ENCODE measurements around the gene SCFD2.

SCFD2 gene

DNA sequence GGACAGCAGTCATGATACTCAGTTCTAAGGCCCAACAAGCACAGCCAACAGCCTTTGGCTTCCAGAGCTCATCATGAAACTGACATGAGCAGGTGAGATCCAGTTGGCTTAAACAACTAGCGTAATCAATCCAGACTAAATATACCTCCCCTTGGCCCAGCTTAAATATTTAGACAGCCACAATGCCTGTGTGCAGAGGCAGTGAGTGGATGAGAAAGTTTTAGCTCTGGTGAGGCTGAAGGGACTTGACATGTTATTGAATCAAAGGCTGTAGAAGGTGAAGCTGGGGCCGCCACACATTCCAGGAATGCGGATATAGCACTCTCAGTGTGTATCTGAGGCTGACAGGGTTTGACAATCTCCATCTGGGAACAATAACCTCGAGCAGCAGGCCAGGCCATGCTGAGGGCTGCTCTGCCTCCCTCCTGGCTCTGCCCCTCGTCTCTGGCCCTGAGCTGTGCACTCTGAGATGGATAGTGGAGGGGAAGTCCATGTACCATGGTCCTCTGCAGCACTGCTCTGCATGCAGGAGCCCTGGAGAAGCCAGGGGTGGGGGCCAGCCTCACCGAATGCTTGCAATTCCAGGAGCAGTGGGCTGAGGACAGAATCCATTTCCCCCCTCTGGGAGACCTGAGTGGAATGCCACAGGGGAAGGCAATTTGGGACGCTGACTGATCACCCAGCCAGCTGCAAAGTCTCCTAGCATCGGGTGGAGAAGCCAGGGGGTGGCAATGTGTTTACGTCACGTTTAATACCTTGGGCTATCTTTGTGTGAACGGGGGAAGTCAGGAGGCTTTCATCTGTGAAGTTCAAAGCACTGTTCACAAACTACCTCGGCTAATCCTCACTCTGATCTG lies 541.0 kb downstream of the SCFD2 start:
- no peak for DNase-seq (ENCODE audit: low spot score)

DNA sequence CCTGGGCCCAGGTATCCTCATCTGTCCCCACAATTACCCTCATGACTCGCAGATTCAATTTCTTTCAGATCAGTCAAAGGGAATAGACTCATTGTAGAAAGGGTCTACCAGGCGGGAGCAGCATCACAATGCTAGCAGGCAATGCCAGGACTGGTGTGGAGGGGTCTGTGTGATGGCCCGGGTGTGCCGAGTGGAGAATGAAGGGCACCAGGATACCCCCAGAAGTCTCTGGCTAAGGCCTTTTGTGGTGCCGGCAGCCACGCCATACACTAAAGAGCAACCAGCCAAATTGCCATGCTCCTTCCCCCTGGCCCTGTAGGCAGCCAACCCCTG lies 541.6 kb downstream of the SCFD2 start:
- DNase-seq (ENCODE audit: low spot score), result no peak

DNA sequence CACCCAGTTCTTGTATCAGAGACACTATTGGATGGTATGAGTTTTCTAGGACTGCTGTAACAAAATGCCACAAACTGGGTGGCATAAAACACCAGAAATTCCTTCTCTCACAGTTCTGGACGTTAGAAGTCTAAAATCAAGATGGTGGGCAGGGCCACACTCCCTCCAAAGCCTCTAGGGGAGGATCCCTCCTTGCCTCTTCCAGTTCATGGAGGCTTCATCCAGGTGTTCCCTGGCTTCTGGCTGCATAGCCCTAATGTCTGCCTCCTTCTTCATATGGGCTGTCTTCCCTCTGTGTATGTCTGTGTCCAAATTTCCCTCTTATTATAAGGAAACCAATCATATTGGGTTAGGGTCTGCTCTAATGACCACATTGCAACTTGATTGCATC lies 542.2 kb downstream of the SCFD2 start:
- DNase-seq (ENCODE audit: low spot score), result no peak

Measured in Ammon's horn (tissue), 1 donor.